DOHH2 (cell line): ENCODE results near the gene DPP10.

Experiments used
- CTCF ChIP-seq: fragments of 200-600 bp; sonication (generic); IDR thresholded peaks from one replicate; pipeline ENCODE4 v1.5.1; 2014; ENCODE audit warnings: antibody characterized with exemption, mild to moderate bottlenecking, low read depth, low read length; ENCODE audit not compliant: poor library complexity, severe bottlenecking
- EZH2phosphoT487 ChIP-seq: fragments of 200-600 bp; sonication (generic); IDR thresholded peaks from 2 replicates; pipeline ENCODE4 v1.6.1; 2017; ENCODE audit warnings: borderline replicate concordance, mild to moderate bottlenecking, antibody characterized with exemption, low read length, moderate library complexity, mixed read lengths

- TF ChIP-seq CTCF, result no peak
- no peak for TF ChIP-seq EZH2phosphoT487
These were observed 627.6 kb downstream of the DPP10 start for GRCh38 chr2:115070002-115070401.
